ENCODE data around the gene ZNF684.
"Not testable (repeated sequence)": the region's sequence is repeated elsewhere in the genome, so short reads cannot be mapped to it uniquely, and the experiment has no call there.

Gene ZNF684

GRCh38 chr1:40574805-40575204 is 43.4 kb downstream of the ZNF684 start:
- DNase-seq (ENCODE audit: low read depth in 2 of 2), result not testable (repeated sequence)

GRCh38 chr1:40575336-40575735 is 43.9 kb downstream of the ZNF684 start:
- no peak for DNase-seq (ENCODE audit: low read depth in 2 of 2)

- no peak for DNase-seq (ENCODE audit: low read depth in 2 of 2)
Measured at GRCh38 chr1:40582116-40582515, 50.7 kb downstream of the ZNF684 start.

GRCh38 chr1:40583980-40584379 is 52.5 kb downstream of the ZNF684 start:
- no peak for DNase-seq (ENCODE audit: low read depth in 2 of 2)

GRCh38 chr1:40588586-40588985 is 57.1 kb downstream of the ZNF684 start:
- DNase-seq (ENCODE audit: low read depth in 2 of 2), result no peak

GRCh38 chr1:40592107-40592803 is 60.8 kb downstream of the ZNF684 start:
- DNase-seq (ENCODE audit: low read depth in 2 of 2), result no peak

GRCh38 chr1:40593449-40594186 is 62.2 kb downstream of the ZNF684 start:
- DNase-seq (ENCODE audit: low read depth in 2 of 2), result no peak

- no peak for DNase-seq (ENCODE audit: low read depth in 2 of 2)
Measured at GRCh38 chr1:40594187-40594531, 62.7 kb downstream of the ZNF684 start.

GRCh38 chr1:40595623-40596022 is 64.2 kb downstream of the ZNF684 start:
- DNase-seq (ENCODE audit: low read depth in 2 of 2), result no peak

Measured in activated CD8-positive, alpha-beta memory T cell treated with anti-CD3 and anti-CD28 coated beads for 4 hours (primary cell).